Bronchial epithelial cell (primary cell): ENCODE results near the gene VPS41. TPM values are rescaled to one million over a fixed set of nuclear protein-coding genes. Genes with fewer than 3 reads are reported as not detected.

Source experiments
- DNase-seq: peaks from one replicate; pipeline ENCODE4 v3.0.0-alpha.2; 2010; ENCODE audit warnings: low read depth
- FAIRE-seq: peaks from 2 replicates; lab custom pipeline; 2011; peaks lifted over from hg19 to GRCh38; lab: Jason Lieb, UNC
- H3K27me3 ChIP-seq: 2 replicates; pipeline ENCODE4 v1.5.1; 2011; ENCODE audit warnings: low read length; ENCODE audit not compliant: control insufficient read depth, insufficient read depth
- H3K36me3 ChIP-seq: 2 replicates; pipeline ENCODE4 v1.5.1; 2011; ENCODE audit warnings: low read length; ENCODE audit not compliant: control insufficient read depth, insufficient read depth
- H3K4me3 ChIP-seq: 2 replicates; pipeline ENCODE4 v1.5.1; 2011; ENCODE audit warnings: mild to moderate bottlenecking, low read depth, low read length, control low read depth
- total RNA-seq: library from RNA; depleted of rRNA; stranded (reverse); fragments of >200 nt; gene quantifications from 2 replicates; pipeline ENCODE4 v1.2.1, GENCODE V29; 2014
- TF ChIP-seq, protein P1 (sequence below): IDR thresholded peaks from 2 replicates; pipeline ENCODE4 v1.5.1; 2011; ENCODE audit warnings: mild to moderate bottlenecking, moderate library complexity, low read length, control low read depth, inconsistent platforms; ENCODE audit not compliant: insufficient read depth, severe bottlenecking

VPS41 gene
- total RNA-seq, 1 donor from 2014 or later: 32.9 TPM

GRCh38 chr7:38942431-38943051, 33.5 kb upstream of the VPS41 start:
- Histone ChIP-seq H3K36me3 (no peaks in the 10 kb centered on the region), H3K27me3 (no peaks in the 10 kb centered on the region), H3K4me3 (no peak overlapping the region)
- DNase-seq (no peak), FAIRE-seq (no peak)
- TF ChIP-seq, protein P1, sequence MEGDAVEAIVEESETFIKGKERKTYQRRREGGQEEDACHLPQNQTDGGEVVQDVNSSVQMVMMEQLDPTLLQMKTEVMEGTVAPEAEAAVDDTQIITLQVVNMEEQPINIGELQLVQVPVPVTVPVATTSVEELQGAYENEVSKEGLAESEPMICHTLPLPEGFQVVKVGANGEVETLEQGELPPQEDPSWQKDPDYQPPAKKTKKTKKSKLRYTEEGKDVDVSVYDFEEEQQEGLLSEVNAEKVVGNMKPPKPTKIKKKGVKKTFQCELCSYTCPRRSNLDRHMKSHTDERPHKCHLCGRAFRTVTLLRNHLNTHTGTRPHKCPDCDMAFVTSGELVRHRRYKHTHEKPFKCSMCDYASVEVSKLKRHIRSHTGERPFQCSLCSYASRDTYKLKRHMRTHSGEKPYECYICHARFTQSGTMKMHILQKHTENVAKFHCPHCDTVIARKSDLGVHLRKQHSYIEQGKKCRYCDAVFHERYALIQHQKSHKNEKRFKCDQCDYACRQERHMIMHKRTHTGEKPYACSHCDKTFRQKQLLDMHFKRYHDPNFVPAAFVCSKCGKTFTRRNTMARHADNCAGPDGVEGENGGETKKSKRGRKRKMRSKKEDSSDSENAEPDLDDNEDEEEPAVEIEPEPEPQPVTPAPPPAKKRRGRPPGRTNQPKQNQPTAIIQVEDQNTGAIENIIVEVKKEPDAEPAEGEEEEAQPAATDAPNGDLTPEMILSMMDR: no peak

- no peak overlapping the region for H3K4me3 ChIP-seq
- no peaks in the 10 kb centered on the region for H3K27me3 ChIP-seq
- TF ChIP-seq, protein P1: no peak
- no peaks in the 10 kb centered on the region for H3K36me3 ChIP-seq
- FAIRE-seq (no peak), DNase-seq (peak; percentile 59)
Observed at GRCh38 chr7:38940774-38941173, 31.8 kb upstream of the VPS41 start.

GRCh38 chr7:38938589-38938988, 29.6 kb upstream of the VPS41 start:
- FAIRE-seq (peak; percentile 83), DNase-seq (no peak)
- no peak overlapping the region for H3K4me3 ChIP-seq
- no peaks in the 10 kb centered on the region for H3K36me3 ChIP-seq
- H3K27me3 ChIP-seq: no peaks in the 10 kb centered on the region
- TF ChIP-seq, protein P1: no peak

DNA sequence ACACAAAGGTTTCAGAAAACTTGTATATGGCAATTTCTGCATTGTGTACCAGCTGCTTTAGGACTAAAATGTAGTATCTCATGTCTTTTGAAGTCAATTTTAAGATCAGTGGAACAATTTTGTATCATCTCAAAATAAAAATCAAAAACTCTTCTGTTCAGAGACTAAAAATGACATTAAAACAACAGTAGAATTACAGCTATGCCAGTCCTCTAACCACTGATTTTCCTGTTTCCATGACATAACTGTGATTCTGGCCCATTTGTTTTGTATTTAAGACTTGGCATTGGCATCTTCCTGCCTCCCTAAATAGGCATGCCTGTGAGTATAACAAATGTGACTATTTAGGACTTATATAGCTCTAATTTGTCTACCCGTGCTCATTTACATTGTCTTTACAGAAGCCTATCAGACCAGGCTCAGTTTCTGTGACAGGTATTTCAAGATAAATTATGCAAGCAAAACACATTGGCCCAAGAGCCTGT, 29.1 kb upstream of the VPS41 start:
- H3K36me3 ChIP-seq: no peaks in the 10 kb centered on the region
- TF ChIP-seq, protein P1: no peak

GRCh38 chr7:38936641-38937040, 27.6 kb upstream of the VPS41 start:
- no peaks in the 10 kb centered on the region for H3K27me3 ChIP-seq
- H3K36me3 ChIP-seq: no peaks in the 10 kb centered on the region
- FAIRE-seq (no peak), DNase-seq (no peak)
- TF ChIP-seq, protein P1: no peak
- H3K4me3 ChIP-seq: no peak overlapping the region

More for the DNA sequence above, 29.1 kb upstream of the VPS41 start:
- DNase-seq (no peak), FAIRE-seq (no peak)
- Histone ChIP-seq H3K4me3 (no peak overlapping the region), H3K27me3 (no peaks in the 10 kb centered on the region)

DNA sequence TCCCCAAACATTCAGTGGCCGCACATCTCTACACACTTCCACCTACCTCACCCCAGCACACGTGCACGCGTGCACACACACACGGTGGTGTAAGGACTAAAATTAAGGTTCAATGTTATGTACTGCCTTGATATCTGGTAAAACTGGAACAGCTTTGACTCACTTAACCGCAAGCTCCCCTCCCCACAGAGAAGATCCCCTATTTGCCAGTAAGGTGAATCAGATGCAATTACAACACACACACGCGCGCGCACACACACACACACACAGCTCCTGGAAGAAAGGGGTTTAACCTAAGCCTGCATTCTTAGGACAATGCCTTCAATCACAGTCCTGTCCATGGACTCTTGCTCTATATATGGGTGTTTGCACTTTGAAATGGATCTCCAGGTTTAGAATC, 25.5 kb upstream of the VPS41 start:
- DNase-seq (peak; percentile 25), FAIRE-seq (peak; percentile 77)
- Histone ChIP-seq H3K4me3 (no peak overlapping the region), H3K36me3 (no peaks in the 10 kb centered on the region), H3K27me3 (no peaks in the 10 kb centered on the region)
- TF ChIP-seq, protein P1: no peak
